ENCODE results near the gene CADM2. TPM values are rescaled to one million over a fixed set of nuclear protein-coding genes. Genes with fewer than 3 reads are reported as not detected.
"Not testable (repeated sequence)": the region's sequence is repeated elsewhere in the genome, so short reads cannot be mapped to it uniquely, and the experiment has no call there.

Gene CADM2
- total RNA-seq, 1 experiment from 2014 or later, result 0.47 TPM

DNA sequence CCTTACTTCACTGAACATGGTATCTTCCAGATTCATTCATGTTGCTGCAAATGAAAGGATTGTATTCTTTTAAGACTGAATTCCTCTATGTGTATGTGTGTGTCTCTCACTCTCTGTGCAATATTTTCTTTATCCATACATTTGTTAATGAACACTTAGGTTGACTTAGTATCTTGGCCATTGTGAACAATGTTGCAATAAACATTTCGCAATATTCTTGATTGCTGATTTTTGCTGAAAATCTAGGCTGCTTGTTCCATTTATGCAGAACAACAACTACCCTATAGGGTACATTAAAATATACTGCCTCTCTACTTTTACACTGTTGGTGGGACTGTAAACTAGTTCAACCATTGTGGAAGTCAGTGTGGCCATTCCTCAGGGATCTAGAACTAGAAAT lies 732.4 kb downstream of the CADM2 start:
- H3K27ac ChIP-seq (ENCODE audit: low read length), result no peak overlapping the region
- BruUV-seq (replicated peaks), result no TSS peak
- POLR2A ChIA-PET (ENCODE audit: unreplicated experiment), result no interaction called here
- no peaks in the 10 kb centered on the region for H3K27me3 ChIP-seq (ENCODE audit: low read length)
- intact Hi-C loops (cut with micrococcal nuclease), result no loop called here
- H3K79me2 ChIP-seq (ENCODE audit: low read length), result no peaks in the 10 kb centered on the region
- H3K36me3 ChIP-seq (ENCODE audit: low read depth, low read length), result no peaks in the 10 kb centered on the region
- no peaks in the 10 kb centered on the region for H3K9me2 ChIP-seq (replicated peaks; ENCODE audit: low read length)
- no peaks in the 10 kb centered on the region for H3F3A ChIP-seq (ENCODE audit: low read length, unreplicated experiment)
- no peak for TF ChIP-seq EZH2 (IDR thresholded peaks at IDR 0.05; ENCODE audit: low read length, unreplicated experiment)
- TF ChIP-seq EZH2phosphoT487 (IDR thresholded peaks at IDR 0.05; ENCODE audit: borderline replicate concordance, low read length), result no peak
- TF ChIP-seq, protein P1, sequence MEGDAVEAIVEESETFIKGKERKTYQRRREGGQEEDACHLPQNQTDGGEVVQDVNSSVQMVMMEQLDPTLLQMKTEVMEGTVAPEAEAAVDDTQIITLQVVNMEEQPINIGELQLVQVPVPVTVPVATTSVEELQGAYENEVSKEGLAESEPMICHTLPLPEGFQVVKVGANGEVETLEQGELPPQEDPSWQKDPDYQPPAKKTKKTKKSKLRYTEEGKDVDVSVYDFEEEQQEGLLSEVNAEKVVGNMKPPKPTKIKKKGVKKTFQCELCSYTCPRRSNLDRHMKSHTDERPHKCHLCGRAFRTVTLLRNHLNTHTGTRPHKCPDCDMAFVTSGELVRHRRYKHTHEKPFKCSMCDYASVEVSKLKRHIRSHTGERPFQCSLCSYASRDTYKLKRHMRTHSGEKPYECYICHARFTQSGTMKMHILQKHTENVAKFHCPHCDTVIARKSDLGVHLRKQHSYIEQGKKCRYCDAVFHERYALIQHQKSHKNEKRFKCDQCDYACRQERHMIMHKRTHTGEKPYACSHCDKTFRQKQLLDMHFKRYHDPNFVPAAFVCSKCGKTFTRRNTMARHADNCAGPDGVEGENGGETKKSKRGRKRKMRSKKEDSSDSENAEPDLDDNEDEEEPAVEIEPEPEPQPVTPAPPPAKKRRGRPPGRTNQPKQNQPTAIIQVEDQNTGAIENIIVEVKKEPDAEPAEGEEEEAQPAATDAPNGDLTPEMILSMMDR (conservative IDR thresholded peaks at IDR 0.05; ENCODE audit: low read depth, low read length), result no peak
- H3K4me1 ChIP-seq (ENCODE audit: insufficient read depth, low read length), result no peaks in the 10 kb centered on the region
- H4K20me1 ChIP-seq (ENCODE audit: low read length), result no peaks in the 10 kb centered on the region
- no peak overlapping the region for H2AFZ ChIP-seq (ENCODE audit: low read length)
- H3K4me3 ChIP-seq (ENCODE audit: low read length), result no peak overlapping the region
- no peaks in the 10 kb centered on the region for H3K9me3 ChIP-seq (ENCODE audit: low read length)
- CTCF ChIA-PET, result no interaction called here
- ATAC-seq (no peak), DNase-seq (no peak)
- no peak overlapping the region for H3K4me2 ChIP-seq (ENCODE audit: low read length)
- H3K9ac ChIP-seq (ENCODE audit: low read length), result no peak overlapping the region

DNA sequence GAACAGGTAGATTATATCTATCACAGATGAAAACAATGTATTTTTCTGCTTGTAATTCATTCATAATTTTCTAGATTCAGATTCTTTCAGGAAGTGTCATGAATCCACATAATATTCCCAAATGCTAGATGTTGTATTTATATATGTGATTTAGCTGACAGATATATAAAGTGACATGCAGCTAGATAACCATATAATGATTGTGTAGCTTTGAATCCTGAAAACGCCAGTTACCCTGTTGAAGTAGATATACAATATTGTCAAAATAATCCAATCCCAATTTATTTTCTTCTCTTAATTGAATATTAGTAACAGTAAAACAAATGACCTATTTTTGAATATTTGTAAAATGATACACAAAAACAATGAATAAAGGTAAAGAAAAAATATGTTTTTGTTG lies 738.4 kb downstream of the CADM2 start:
- no peaks in the 10 kb centered on the region for H3K9me3 ChIP-seq (ENCODE audit: low read length)
- BruUV-seq (replicated peaks), result no TSS peak
- no peak overlapping the region for H3K27ac ChIP-seq (ENCODE audit: low read length)
- H3K4me1 ChIP-seq (ENCODE audit: insufficient read depth, low read length), result peaks cover 5% of the 10 kb centered on the region
- H3K36me3 ChIP-seq (ENCODE audit: low read depth, low read length), result no peaks in the 10 kb centered on the region
- no peaks in the 10 kb centered on the region for H3K79me2 ChIP-seq (ENCODE audit: low read length)
- CTCF ChIA-PET, result no interaction called here
- POLR2A ChIA-PET (ENCODE audit: unreplicated experiment), result no interaction called here
- no peaks in the 10 kb centered on the region for H3K27me3 ChIP-seq (ENCODE audit: low read length)
- ATAC-seq, result no peak
- no peak overlapping the region for H3K4me2 ChIP-seq (ENCODE audit: low read length)
- H3K9me2 ChIP-seq (replicated peaks; ENCODE audit: low read length), result no peaks in the 10 kb centered on the region
- no peak overlapping the region for H3K4me3 ChIP-seq (ENCODE audit: low read length)
- no peak overlapping the region for H3K9ac ChIP-seq (ENCODE audit: low read length)
- H4K20me1 ChIP-seq (ENCODE audit: low read length), result no peaks in the 10 kb centered on the region
- intact Hi-C loops (cut with micrococcal nuclease), result no loop called here
- no peak for TF ChIP-seq EZH2phosphoT487 (IDR thresholded peaks at IDR 0.05; ENCODE audit: borderline replicate concordance, low read length)
- no peak for TF ChIP-seq EZH2 (IDR thresholded peaks at IDR 0.05; ENCODE audit: low read length, unreplicated experiment)
- TF ChIP-seq, protein P1 (conservative IDR thresholded peaks at IDR 0.05; ENCODE audit: low read depth, low read length), result no peak
- no peak overlapping the region for H2AFZ ChIP-seq (ENCODE audit: low read length)
- H3F3A ChIP-seq (ENCODE audit: low read length, unreplicated experiment), result no peaks in the 10 kb centered on the region
- DNase-seq, result no peak

DNA sequence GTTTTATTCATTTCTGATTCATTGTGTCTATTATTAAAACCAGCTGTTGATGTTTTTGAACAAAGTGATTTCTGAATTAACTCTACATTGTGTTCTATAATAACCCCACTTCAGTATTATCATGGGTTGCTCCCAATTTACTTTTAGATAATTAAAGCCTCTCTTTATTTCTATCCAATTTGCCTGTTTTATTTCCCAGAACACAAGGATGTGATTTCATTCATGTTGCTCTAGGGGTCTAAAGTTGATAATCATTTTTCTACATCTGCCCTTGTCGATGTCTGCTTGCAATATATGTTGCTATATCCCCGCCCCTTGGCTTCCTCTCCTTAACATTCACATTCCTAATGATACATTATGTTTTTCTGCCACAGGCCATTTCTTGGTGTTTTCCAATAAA lies 747.3 kb downstream of the CADM2 start:
- ChIA-PET CTCF (no interaction called here), POLR2A (ENCODE audit: unreplicated experiment) (no interaction called here)
- H3K27me3 ChIP-seq (ENCODE audit: low read length), result no peaks in the 10 kb centered on the region
- H3K79me2 ChIP-seq (ENCODE audit: low read length), result no peaks in the 10 kb centered on the region
- H3K9me3 ChIP-seq (ENCODE audit: low read length), result no peaks in the 10 kb centered on the region
- TF ChIP-seq, protein P1 (conservative IDR thresholded peaks at IDR 0.05; ENCODE audit: low read depth, low read length), result no peak
- TF ChIP-seq EZH2phosphoT487 (IDR thresholded peaks at IDR 0.05; ENCODE audit: borderline replicate concordance, low read length) (no peak), EZH2 (IDR thresholded peaks at IDR 0.05; ENCODE audit: low read length, unreplicated experiment) (no peak)
- no peak overlapping the region for H3K4me3 ChIP-seq (ENCODE audit: low read length)
- H3K4me2 ChIP-seq (ENCODE audit: low read length), result no peak overlapping the region
- no peaks in the 10 kb centered on the region for H3F3A ChIP-seq (ENCODE audit: low read length, unreplicated experiment)
- no peak overlapping the region for H3K9ac ChIP-seq (ENCODE audit: low read length)
- DNase-seq (no peak), ATAC-seq (no peak)
- H2AFZ ChIP-seq (ENCODE audit: low read length), result no peak overlapping the region
- no peaks in the 10 kb centered on the region for H4K20me1 ChIP-seq (ENCODE audit: low read length)
- H3K9me2 ChIP-seq (replicated peaks; ENCODE audit: low read length), result no peaks in the 10 kb centered on the region; the same call in 1 of the 2 replicates
- peaks cover 9% of the 10 kb centered on the region for H3K4me1 ChIP-seq (ENCODE audit: insufficient read depth, low read length)
- BruUV-seq (replicated peaks), result no TSS peak
- intact Hi-C loops (cut with micrococcal nuclease), result no loop called here
- H3K27ac ChIP-seq (ENCODE audit: low read length), result no peak overlapping the region
- no peaks in the 10 kb centered on the region for H3K36me3 ChIP-seq (ENCODE audit: low read depth, low read length)

DNA sequence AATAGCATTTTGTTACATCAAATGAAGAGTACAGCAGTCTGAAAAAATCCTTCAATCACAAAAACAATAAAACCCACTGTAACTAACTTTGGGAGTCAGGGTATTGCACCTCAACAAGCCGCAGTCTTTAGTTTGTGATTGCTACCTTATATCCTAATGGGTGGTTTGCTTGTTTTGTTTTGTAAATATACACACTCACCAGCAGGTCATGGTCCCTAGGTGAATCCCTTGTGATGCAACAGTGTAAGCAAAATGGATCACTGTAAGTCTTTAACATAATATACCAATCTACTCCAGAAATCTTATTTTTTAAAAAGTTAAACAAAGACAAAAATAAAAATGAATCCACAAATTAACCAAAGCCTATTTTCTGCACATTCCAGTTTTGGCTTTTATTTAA lies 749.5 kb downstream of the CADM2 start:
- DNase-seq; H3F3A ChIP-seq (ENCODE audit: low read length, unreplicated experiment); H3K27ac ChIP-seq (ENCODE audit: low read length); H3K27me3 ChIP-seq (ENCODE audit: low read length); H2AFZ ChIP-seq (ENCODE audit: low read length); H3K79me2 ChIP-seq (ENCODE audit: low read length); H3K9me3 ChIP-seq (ENCODE audit: low read length); H3K9ac ChIP-seq (ENCODE audit: low read length); POLR2A ChIA-PET (ENCODE audit: unreplicated experiment); CTCF ChIA-PET; BruUV-seq (replicated peaks); H3K4me2 ChIP-seq (ENCODE audit: low read length); H3K4me1 ChIP-seq (ENCODE audit: insufficient read depth, low read length); H3K4me3 ChIP-seq (ENCODE audit: low read length); H3K36me3 ChIP-seq (ENCODE audit: low read depth, low read length); intact Hi-C loops (cut with micrococcal nuclease); H3K9me2 ChIP-seq (replicated peaks; ENCODE audit: low read length); ATAC-seq; H4K20me1 ChIP-seq (ENCODE audit: low read length): not testable (repeated sequence)
